22Rv1 (cell line): ENCODE data around the gene LRRFIP1.

Experiments
- CTCF ChIP-seq: fragments of 450-650 bp; IDR thresholded peaks from 2 replicates; pipeline ENCODE4 v1.5.1; 2017; ENCODE audit warnings: mild to moderate bottlenecking
- ZFX ChIP-seq: fragments of 450-650 bp; IDR thresholded peaks from 2 replicates; pipeline ENCODE4 v1.6.1; 2017; ENCODE audit warnings: antibody characterized with exemption, borderline replicate concordance

GRCh38 chr2:237774811-237775553, 147.6 kb downstream of the LRRFIP1 start:
- TF ChIP-seq CTCF (peak; percentile 93), ZFX (no peak)
